GM12872 (cell line): Measurements from ENCODE around the gene PLIN4.

ENCODE experiments used
- CTCF ChIP-seq: IDR thresholded peaks from 3 replicates; pipeline ENCODE4 v1.5.1; 2011; ENCODE audit warnings: low read depth, mild to moderate bottlenecking, low read length, moderate library complexity; ENCODE audit not compliant: insufficient read depth

PLIN4 gene

GRCh38 chr19:4518345-4519171 lies at the start of gene PLIN4:
Gene PLIN4, minus strand, starts transcription at chr19:4518486. Its CDS starts 214 bp downstream, at chr19:4518272.
- no peak for TF ChIP-seq CTCF

GRCh38 chr19:4567584-4568071 lies 49.3 kb upstream of the PLIN4 start:
- TF ChIP-seq CTCF: peak; percentile 96

- TF ChIP-seq CTCF: no peak
Measured at GRCh38 chr19:4566402-4567051, 48.2 kb upstream of the PLIN4 start.

- no peak for TF ChIP-seq CTCF
Measured at GRCh38 chr19:4559569-4559968, 41.3 kb upstream of the PLIN4 start, which contains the start of gene SEMA6B. Gene SEMA6B, minus strand, starts transcription at chr19:4559684. Its CDS starts 1,227 bp downstream, at chr19:4558457.

GRCh38 chr19:4557971-4558941 lies 40.0 kb upstream of the PLIN4 start:
- TF ChIP-seq CTCF: peak; percentile 96

- peak; percentile 49 for TF ChIP-seq CTCF
Measured at GRCh38 chr19:4557144-4557970, 39.1 kb upstream of the PLIN4 start.
